Measurements from ENCODE around the gene NHEJ1. TPM values are rescaled to one million over a fixed set of nuclear protein-coding genes. Genes with fewer than 3 reads are reported as not detected.
A peak's percentile ranks its signal among the peaks of the same experiment; 100 is the strongest.

Gene NHEJ1
- total RNA-seq, 1 donor from 2014 or later = 8.6 TPM

DNA sequence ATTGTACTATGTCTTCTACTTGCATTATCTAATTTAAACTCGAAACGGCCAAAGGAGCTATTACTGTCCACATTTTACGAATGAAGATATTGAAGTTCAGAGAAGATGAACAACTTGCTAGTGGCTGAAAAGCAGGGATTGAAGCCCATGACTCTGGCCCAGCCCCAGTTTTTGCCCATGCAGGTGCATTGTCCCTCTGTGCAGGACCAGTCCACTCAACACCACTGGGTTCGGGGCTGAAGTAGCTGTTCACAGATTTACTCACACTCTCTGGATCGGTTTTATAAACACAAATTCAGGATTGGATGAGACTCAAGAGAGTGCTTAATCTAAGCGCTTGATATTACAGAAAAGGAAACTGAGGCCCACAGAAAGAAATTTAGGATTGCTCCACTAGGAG, 98.5 kb downstream of the NHEJ1 start:
- no peak for FAIRE-seq
- no peak for DNase-seq (ENCODE audit: low spot score in 2 of 2)

DNA sequence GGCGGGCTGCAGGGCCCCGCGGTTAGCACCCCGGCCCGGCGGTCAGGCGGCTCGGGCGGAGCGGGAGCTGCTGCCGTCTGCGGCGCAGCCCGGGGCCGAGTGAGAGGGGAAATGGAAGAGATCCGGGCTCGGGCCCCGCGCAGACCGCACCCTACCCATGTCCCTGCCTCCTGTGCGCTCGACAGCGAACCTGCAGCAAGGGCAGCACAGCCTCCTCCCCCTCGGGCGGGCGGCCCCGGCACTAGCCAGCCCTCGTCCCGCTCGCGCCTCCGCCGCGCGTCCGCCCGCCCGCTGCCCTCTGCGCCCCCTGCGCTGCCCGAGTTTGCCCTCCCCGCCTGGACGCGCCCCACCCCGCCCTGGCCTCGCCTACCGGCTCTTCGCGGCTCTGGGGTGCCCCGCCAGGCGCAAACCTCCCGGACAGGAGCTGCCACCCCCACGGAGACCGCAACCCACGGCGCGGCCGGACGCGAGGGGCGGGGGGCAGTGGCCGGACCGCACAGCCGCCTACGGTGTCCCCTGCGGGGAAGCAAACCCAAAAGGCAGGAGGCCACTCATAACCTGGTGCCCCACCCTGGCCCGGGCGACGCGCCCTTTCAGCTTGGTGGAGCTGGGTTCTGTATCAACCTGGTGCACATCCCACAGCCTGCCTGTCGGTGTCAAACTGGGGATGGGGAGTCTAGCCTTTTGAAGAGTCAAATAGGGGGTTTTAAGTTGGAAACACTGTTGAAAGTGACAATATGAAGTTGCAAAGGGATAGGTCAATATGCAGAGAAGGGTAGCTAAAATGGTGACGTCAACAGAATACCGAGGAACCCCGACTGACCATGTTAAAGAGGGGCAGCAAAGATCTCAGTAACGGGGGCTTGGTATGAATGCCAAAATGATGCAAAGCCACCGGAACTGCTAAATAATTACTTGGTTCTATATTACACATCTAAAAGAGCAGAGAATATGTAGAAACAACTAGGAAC, 99.5 kb downstream of the NHEJ1 start, which contains the start of gene IHH:
Gene IHH, minus strand, starts transcription at position 101 of the 971 bp plus-strand sequence. CDS start 454 bp downstream, outside the sequence.
- FAIRE-seq (no peak), DNase-seq (ENCODE audit: low spot score in 2 of 2) (no peak)

DNA sequence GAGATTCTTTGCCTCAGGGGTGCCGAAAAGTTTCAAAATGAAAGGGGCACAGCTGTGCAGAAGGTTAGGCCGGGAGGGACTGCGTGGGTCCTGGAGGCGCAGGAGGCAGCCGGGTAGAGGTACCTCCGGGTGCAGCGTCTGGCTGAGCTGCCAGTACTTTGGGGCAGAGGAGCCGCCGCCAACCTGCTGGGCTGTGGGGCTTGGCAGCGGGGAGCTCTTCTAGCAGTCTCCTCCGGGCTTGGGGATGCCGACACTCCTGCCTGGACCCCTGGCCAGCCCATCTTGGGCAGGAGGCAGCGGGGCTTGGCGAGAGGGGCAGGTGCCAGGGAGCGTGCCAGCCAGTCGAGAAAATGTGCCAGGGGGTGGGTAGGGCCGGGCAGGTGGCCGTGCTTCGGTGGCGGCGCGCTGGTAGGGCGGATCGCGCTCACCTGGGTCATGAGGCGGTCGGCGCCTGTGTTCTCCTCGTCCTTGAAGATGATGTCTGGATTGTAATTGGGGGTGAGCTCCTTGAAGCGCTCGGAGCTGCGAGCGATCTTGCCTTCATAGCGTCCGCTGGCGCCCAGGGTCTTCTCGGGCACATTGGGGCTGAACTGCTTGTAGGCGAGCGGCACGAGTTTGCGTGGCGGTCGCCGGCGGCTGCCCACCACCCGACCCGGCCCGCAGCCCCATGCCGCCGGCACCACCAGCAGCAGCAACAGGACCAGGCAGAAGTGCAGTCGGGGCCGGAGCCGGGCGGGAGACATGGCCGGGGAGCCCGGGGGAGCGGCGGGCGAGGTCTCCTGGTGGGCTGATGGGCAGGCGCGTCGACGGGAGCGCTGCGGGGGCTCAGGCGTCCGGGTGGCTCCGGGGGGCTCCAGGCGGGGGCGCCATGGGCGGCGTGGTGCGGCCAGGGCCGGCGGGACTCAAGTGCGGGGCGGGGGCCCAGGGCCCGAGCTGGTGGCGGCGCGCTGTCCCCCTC, 100.6 kb downstream of the NHEJ1 start:
- no peak for FAIRE-seq
- DNase-seq (ENCODE audit: low spot score in 2 of 2) = no peak

DNA sequence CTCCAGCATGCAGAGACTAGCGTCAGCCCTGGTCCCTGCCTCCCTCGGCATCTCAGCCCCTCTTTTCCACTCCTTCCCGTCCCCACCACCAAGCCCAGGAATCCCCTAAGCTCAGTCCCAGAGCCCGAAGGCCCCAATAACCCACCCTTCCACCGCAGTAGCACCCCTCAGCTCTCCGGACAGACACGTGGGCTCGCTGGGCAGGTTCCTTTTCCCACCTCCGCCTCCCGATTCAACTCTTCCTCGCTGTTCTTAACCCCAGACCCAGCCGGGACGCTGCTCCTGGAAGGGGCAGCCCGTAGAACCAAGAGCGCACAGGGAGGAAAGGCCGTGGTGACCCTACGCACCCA, 101.3 kb downstream of the NHEJ1 start:
- no peak for DNase-seq (ENCODE audit: low spot score in 2 of 2)
- no peak for FAIRE-seq

DNA sequence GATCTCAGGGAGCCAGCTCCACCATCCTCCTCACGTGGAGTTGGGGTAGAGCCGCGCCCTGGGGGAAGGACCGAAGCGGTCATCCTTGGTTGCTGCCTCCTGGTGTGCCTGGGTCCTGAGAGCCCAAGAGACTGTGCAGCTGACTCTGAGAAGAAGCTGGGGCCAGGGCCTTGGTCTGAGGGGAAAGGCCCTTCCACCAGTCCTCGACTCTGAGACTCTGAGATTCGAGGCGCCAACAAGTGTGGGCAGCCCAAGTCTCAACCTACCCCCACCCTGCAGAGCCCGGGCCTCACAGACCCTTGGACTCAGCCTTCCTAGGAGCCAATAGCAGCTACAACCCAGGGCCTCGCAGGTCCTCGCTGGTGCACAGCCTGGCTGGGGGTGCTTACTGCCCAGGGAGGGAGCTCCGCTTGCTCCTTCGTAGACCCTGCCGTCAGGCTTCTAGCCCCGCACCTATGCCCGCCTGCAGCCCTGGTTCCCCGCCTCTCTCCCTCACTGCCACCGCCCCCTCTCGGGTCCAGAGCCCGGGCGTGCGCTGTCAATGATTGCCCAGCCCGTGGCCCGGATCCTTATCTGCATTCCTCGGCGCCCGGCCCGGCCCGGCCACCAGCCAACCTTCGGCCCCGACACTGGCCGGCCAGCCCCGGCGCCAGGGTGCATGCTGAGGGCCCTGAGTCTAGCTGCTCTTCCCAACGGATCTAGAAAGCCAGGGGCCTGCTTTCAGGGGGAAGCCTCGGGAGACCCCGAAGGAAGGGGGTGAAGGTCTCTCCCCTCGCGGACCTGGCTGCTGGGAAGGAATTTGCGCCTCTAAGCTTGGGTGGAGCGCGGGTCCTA, 101.9 kb downstream of the NHEJ1 start:
- FAIRE-seq (no peak), DNase-seq (ENCODE audit: low spot score in 2 of 2) (peak in 1 of 2 donors; percentile 46)

DNA sequence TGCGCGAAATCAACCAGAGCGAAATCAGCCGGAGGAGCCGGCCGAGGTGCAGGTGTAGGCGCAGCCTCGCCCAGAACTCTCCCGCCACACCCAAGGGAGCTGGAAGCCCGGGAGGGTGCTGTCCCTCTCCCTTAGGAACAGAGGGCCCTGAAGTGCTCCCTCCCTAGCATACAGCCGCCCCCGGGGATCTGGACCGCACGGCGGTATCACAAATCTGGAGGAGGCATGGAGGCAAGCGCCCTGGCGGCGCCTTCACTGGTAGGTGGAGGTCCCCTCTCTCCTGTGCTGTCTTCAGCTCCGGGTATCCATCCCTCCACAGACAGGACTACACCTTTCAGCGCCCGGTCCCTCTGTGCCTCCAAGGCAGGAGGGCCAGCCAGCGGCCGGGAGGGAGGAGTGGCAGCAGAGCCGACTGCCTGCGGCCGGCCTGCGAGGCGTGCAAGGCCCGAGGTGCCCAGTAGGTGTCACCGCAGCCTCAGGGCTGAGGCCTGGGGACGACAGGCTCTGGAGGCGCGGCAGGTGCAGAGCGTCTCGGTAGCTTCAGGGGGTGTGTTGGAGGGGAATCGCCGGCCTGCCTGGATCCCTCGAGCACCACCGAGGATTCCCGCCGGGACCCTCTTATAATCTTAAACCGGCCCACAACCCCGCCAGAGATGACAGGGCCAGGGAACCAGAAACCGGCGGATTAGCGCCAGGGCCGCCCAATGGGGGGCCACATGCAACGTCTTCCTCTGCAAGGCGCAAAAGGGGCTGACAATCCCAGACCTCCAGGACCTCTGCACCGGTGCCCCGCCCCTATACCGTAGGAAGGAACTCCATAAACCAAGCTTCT, 102.7 kb downstream of the NHEJ1 start:
- DNase-seq (ENCODE audit: low spot score in 2 of 2) (peak; percentile 86 to 90), FAIRE-seq (no peak)

DNA sequence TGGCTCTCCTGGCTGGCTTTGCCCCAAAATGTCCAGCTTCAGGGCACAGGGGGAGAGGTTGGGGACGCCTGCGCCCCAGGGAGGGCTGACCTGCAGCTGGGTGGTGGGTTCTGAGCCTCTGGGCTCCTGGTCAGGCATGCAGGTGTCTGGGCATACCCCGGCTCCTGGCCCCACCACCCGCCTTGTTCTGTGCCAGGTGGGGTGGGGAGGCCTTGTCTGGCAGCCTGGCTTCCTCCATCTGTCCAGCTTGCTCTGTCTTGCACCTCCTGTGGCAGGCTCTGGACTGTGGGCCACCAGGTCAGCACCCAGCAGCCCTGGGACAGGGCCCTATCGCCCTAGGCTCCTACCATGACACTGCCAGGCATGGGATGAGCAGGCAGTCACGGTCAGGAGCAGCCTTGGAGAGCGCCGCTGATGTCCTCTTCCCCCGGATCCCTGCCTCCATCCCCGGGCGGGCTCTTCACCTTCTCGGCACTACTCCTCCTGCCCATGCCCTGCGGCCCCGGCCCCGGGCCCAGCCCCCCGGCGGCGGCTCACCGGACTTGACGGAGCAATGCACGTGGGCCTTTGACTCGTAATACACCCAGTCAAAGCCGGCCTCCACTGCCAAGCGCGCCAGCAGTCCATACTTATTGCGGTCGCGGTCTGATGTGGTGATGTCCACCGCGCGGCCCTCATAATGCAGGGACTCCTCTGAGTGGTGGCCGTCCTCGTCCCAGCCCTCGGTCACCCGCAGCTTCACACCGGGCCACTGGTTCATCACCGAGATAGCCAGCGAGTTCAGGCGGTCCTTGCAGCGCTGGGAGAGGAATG, 103.5 kb downstream of the NHEJ1 start:
- no peak for DNase-seq (ENCODE audit: low spot score in 2 of 2)
- no peak for FAIRE-seq

DNA sequence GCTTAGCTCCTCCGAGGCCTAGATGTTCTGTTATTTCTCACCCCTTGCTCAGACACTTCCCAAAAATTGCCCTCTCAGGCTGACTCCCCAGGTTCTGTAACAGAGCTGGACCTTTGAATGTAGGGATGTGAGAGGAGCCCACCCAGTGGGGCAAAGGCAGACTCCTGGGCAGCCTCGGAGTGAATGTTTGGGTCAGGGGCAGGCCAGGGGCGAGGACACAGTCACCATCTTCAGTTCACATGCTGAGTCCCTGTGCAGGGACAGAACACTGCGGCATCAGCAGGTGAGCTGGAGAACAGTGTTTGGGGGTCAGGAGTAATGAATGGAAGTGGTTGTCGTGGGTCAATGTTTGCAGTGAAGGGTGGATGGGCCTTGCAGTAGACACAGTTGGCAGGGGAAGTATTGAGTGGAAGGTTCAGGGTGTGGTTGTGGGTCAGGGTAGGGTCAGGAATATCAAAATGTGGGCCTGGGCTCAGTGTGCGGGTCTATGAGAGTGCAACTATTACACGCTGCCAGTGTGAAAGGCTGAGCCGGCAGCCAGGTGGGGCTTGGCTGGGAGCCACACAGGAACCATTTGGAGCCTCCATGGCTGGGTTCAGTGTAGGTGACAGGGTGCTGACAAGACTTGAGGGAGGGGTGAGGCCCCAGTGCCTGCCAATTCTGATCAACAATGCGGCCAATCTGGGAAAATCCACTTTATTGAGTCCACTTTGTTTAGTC, 104.3 kb downstream of the NHEJ1 start:
- DNase-seq (ENCODE audit: low spot score in 2 of 2) (no peak), FAIRE-seq (no peak)

DNA sequence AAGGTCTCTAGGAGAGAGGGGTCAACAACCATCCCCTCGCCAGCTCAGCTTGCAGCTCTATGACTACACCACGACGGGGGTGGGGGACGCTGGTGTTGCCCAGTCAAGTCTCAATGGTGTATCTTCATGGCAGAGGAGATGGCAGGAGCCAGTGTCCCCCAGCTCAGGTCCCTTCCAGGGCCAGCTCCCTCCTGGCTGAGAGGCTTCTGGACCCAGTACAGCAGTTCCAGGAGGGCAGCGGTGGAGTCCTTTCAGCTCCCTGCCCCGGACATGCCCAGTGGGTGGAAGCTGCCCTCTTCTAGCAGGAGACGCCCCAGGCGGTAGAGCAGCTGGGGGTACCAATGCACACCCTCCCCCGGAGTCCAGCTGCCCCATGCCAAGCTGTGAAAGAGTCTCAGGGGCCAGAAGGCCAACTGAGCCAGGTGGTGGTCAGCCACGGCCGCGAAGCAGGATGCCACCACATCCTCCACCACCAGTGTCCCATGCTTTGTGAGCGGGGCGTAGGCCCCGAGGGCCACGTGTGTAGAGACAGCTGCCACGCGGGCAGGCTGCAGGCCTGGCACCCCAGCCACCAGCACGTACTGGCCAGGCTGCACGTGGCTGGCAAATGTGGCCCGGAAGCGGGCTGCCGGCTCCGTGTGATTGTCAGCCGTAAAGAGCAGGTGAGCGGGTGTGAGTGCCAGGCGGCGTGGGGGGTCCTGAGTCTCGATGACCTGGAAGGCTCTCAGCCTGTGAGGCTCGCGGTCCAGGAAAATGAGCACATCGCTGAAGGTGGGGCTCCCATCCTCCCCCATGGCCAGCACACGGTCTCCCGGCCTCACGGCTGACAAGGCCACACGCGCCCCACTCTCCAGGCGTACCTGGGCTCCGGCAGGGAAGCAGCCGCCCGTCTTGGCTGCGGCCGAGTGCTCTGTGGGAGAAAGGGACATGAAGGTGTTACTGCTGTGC, 105.4 kb downstream of the NHEJ1 start:
- DNase-seq (ENCODE audit: low spot score in 2 of 2) (no peak), FAIRE-seq (no peak)

DNA sequence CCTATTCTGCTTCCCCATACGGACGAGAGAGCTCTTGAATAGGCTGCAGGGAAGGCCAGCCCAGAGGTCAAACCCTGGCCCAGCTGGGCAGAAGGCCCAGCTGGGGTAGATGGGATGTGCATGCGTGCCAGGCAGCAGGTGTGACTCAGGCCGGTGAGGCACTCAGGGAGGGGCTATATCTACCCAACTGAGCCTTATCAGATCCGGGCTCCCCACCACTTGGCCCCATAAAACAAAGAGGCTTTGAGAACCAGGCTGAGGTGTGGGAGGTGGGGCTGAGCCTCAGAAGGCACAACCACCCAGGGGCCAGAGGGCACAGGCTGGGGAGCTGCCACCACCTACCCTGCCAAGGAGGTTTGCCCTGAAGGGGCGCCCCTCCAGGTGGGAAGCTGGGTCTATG, 111.3 kb downstream of the NHEJ1 start:
- DNase-seq (ENCODE audit: low spot score in 2 of 2) (no peak), FAIRE-seq (no peak)

DNA sequence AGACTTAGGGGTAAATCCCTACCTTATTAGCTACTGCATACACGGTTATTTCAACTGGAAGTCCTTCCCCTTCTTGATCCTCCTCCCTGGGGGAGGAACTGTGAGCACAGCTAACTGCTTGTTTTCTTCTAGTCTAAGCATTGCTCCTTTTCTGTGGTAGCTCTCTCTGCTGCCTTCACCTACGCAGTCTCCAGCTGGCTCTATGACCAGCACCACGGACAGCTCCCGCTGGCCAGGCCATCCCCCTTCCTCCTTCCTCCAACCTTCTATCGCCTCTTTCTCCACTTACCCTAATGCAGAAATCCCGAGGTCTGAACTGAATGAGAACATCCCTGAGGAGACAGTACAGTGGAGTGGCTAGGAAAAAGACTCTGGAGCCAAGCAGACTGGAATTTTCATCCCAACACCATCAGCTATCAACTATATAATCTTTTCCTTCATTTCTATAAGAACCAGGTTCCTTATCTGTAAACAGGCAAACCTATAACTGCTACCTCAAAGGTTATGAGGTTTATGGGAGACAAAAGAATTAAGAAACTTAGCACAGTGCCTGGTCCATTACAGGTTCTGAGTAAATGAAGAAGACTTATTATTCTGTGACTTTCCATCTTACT, 114.6 kb downstream of the NHEJ1 start:
- no peak for FAIRE-seq
- DNase-seq (ENCODE audit: low spot score in 2 of 2) = no peak

DNA sequence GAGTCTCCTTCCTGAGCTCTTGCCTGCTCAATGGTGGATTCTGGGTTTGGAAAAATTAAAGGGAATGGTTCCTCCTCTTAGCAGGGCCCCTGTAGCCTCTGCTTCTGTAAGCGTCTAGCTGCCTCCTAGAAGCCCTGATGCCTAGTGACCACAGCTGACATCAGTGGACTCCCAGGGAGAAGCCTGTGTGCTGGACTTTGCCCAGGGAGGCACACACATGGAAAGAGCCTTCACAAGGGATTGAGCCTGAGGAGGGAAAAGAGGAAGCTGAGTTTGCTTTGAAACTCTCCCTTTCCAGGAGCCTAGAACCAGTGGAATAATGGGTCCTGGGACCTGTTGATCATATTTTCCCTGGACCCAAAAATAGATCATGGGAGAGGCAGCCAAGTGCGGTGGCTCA, 117.9 kb downstream of the NHEJ1 start:
- DNase-seq (ENCODE audit: low spot score in 2 of 2) = no peak
- FAIRE-seq = no peak

DNA sequence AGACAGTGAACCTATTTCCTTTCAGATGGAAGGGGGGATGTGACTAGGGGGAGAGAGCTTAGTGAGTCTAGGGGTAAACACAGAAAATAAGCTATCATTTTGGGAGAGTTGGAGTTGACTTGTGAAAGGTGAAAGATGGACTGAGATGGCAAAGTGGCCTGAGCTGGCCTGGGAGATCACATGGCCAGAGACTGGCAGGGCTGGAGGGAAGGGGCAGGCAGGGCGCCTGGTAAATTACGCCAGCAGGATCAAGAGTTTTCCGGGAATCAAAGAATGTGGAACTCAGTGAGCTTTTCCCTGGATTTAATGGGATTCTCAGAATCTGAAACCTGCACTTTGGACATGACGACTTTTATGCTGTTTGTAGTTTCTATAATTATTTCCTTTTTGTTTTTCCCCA, 118.5 kb downstream of the NHEJ1 start:
- FAIRE-seq = no peak

DNA sequence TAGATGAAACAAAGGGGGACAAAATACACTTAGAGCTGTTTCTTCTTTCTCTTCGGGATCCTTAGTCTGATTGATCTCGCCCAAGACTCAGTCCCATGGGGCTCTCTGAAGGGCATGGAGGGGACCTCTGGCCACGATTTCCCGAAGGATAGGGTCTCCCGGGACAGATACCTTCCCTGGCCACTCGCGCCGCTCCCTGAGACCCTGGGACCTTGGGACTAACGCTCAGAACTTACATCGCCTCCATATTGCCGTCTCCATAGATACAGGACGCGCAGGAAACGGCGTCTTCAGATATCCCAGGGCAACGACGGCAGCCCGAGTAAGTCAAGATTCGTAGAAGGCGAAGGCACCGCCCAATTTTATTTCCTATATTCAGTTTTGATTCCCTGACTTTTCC, 119.4 kb downstream of the NHEJ1 start, which contains the start of gene CFAP65:
Gene CFAP65, minus strand, starts transcription at position 265 of the 400 bp plus-strand sequence. CDS start 2,468 bp downstream, outside the sequence.
- peak in 1 of 2 donors; percentile 55 for DNase-seq (ENCODE audit: low spot score in 2 of 2)
- FAIRE-seq = no peak

More for the DNA sequence above, 118.5 kb downstream of the NHEJ1 start:
- no peak for DNase-seq (ENCODE audit: low spot score in 2 of 2)

DNA sequence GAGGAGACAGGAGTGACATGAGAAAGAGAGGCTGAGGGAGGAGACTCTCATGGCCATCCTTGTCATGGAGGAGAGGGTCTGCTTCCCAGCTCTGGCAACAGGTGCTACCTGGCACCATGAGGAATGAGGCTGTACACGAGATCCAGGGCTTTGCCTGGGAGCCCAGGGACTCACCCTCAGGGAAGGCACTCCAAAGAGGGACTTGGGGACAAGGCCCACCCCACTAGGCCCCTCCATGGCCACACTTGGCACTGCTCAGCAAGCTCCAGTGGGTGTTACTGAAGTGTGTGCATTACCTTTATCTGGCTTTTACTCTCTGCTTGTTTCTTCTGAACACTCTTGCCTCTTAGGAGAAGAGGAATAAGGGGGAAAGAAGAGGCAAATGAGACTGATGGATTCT, 122.0 kb downstream of the NHEJ1 start:
- FAIRE-seq (no peak), DNase-seq (ENCODE audit: low spot score in 2 of 2) (no peak)

All from frontal cortex (tissue), 4 donors.